Ovary (tissue), 3 donors: ENCODE results near the gene EFL1.

ENCODE experiments used
- POLR2A ChIP-seq: fragments of 450-650 bp; IDR thresholded peaks from one replicate; pipeline ENCODE4 v1.6.1; 2017; ENCODE audit warnings: antibody characterized with exemption, mild to moderate bottlenecking, moderate library complexity
- TF ChIP-seq, protein P1 (sequence below), 3 donors: fragments of 450-650 bp in 2 of 3; fragments of 200-600 bp in 1 of 3; IDR thresholded peaks; one replicate each; pipeline versions ENCODE4 v1.5.1 to v1.8.0; 2016 to 2022; ENCODE audit warnings: antibody characterized with exemption in 3 of 3, mild to moderate bottlenecking in 1 of 3
- donor health status: DM: no; HTN: no; CAD: no.

DNA sequence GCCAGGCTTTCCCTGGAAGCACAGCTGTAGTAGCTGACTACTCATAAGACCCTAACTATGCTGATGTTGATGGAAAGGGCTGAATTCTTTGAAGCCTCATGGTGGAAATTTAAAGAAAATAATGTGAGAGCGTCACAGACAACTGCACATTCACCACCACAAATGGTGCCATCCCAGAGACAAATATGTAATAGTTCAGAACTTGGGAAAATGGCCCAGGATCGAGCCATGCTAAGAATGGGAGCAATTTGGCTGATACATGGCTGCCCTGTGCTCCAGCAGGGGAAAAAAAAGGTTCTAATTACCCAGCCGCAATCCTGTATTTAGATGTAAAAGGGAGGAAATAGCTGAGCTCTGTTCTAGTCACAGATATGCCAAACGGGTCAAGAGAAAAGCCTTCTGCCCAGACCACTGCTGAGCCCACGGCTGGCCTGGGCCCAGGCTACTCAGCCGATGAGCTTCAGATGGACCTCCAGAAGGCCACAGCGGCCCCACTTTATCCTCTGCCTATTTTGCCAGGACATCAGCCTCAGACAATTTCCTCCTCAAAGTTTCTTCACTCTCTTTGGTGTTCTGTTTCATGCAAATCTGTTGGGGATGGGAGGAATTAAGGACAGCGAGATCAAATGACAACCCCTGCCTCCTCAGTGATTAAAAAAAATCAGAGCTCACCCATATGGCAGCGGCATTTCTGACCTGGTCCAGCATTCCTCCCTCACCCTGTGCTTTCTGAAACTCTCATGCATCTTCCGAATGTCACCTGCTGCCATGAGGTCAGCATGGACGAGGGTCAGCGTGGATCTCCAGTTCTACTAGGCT lies 162.2 kb downstream of the EFL1 start:
- TF ChIP-seq, protein P1, sequence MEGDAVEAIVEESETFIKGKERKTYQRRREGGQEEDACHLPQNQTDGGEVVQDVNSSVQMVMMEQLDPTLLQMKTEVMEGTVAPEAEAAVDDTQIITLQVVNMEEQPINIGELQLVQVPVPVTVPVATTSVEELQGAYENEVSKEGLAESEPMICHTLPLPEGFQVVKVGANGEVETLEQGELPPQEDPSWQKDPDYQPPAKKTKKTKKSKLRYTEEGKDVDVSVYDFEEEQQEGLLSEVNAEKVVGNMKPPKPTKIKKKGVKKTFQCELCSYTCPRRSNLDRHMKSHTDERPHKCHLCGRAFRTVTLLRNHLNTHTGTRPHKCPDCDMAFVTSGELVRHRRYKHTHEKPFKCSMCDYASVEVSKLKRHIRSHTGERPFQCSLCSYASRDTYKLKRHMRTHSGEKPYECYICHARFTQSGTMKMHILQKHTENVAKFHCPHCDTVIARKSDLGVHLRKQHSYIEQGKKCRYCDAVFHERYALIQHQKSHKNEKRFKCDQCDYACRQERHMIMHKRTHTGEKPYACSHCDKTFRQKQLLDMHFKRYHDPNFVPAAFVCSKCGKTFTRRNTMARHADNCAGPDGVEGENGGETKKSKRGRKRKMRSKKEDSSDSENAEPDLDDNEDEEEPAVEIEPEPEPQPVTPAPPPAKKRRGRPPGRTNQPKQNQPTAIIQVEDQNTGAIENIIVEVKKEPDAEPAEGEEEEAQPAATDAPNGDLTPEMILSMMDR (IDR thresholded peaks at IDR 0.05), result no peak
- TF ChIP-seq POLR2A, result no peak
